ENCODE results near the gene PIK3R2. TPM values are rescaled to one million over a fixed set of nuclear protein-coding genes. Genes with fewer than 3 reads are reported as not detected.

PIK3R2 gene
- total and polyA plus RNA-seq, 2 of the 13 experiments (the other 11 are each of a cell fraction or from before 2014, with no cell fraction given): 18.6 to 25.3 TPM

DNA sequence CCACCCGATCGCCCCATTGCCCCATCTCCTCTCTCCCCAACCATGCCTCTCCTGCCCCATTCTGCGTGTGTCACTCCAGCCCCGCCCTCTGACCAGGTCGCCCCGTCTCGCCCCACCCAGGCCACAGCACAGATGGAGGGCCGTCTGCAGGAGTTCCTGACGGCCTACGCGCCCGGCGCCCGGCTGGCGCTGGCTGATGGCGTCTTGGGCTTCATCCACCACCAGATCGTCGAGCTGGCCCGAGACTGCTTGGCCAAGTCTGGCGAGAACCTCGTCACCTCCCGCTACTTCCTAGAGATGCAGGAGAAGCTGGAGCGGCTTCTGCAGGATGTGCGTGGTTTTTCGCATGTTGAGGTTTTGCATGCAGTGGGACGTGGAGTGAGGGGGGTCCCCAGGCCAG lies 29.1 kb upstream of the PIK3R2 start (continued):
- TF ChIP-seq, protein P1, sequence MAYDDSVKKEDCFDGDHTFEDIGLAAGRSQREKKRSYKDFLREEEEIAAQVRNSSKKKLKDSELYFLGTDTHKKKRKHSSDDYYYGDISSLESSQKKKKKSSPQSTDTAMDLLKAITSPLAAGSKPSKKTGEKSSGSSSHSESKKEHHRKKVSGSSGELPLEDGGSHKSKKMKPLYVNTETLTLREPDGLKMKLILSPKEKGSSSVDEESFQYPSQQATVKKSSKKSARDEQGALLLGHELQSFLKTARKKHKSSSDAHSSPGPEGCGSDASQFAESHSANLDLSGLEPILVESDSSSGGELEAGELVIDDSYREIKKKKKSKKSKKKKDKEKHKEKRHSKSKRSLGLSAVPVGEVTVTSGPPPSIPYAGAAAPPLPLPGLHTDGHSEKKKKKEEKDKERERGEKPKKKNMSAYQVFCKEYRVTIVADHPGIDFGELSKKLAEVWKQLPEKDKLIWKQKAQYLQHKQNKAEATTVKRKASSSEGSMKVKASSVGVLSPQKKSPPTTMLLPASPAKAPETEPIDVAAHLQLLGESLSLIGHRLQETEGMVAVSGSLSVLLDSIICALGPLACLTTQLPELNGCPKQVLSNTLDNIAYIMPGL (CRISPR knock-in tag; IDR thresholded peaks at IDR 0.05; ENCODE audit: borderline replicate concordance in 1 of 2, low read depth in 1 of 2): no peak
- TF ChIP-seq, protein P2, sequence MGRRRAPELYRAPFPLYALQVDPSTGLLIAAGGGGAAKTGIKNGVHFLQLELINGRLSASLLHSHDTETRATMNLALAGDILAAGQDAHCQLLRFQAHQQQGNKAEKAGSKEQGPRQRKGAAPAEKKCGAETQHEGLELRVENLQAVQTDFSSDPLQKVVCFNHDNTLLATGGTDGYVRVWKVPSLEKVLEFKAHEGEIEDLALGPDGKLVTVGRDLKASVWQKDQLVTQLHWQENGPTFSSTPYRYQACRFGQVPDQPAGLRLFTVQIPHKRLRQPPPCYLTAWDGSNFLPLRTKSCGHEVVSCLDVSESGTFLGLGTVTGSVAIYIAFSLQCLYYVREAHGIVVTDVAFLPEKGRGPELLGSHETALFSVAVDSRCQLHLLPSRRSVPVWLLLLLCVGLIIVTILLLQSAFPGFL (CRISPR knock-in tag; IDR thresholded peaks at IDR 0.05): no peak
- TF ChIP-seq ZNF33B (CRISPR knock-in tag; IDR thresholded peaks at IDR 0.05): no peak
- TF ChIP-seq AGO2 (optimal IDR thresholded peaks at IDR 0.05; ENCODE audit: low read depth, low read length): peak; percentile 24

DNA sequence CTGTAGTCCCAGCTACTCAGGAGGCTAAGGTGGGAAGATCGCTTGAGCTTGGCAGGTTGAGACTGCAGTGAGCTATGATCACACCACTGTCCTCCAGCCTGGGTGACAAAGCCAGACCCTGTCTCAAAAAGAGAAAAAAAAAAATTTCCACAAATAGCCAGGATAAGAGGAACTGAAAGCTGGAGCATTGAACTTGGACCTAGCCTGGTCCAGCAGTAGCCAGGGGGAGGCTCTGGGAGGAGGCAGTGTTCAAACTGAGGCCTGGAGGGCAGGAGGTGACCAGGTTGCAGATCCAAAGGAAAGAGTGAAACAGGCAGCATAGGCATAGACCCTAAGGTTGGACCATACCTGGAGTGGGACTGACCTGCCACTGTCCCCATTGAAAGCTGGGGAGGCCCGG lies 26.9 kb upstream of the PIK3R2 start:
- no peak for TF ChIP-seq MED13 (CRISPR knock-in tag; IDR thresholded peaks at IDR 0.05)
- TF ChIP-seq, protein P3, sequence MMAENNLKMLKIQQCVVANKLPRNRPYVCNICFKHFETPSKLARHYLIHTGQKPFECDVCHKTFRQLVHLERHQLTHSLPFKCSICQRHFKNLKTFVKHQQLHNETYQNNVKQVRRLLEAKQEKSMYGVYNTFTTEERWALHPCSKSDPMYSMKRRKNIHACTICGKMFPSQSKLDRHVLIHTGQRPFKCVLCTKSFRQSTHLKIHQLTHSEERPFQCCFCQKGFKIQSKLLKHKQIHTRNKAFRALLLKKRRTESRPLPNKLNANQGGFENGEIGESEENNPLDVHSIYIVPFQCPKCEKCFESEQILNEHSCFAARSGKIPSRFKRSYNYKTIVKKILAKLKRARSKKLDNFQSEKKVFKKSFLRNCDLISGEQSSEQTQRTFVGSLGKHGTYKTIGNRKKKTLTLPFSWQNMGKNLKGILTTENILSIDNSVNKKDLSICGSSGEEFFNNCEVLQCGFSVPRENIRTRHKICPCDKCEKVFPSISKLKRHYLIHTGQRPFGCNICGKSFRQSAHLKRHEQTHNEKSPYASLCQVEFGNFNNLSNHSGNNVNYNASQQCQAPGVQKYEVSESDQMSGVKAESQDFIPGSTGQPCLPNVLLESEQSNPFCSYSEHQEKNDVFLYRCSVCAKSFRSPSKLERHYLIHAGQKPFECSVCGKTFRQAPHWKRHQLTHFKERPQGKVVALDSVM (CRISPR knock-in tag; IDR thresholded peaks at IDR 0.05): 0 out of 2 replicates have a peak, but pooled peaks have one; percentile 20
- Histone ChIP-seq H2AFZ (ENCODE audit: low read length) (no peak overlapping the region), H3K4me1 (ENCODE audit: insufficient read depth, low read length) (no peaks in the 10 kb centered on the region), H3K9ac (ENCODE audit: insufficient read depth, low read depth, low read length) (no peak overlapping the region), H3K36me3 (replicated peaks in 1 of 2; ENCODE audit: control insufficient read depth in 1 of 2, insufficient read depth in 2 of 2, low read length in 2 of 2) (peaks cover 19 to 64% of the 10 kb centered on the region in 2 experiments), H3K27me3 (ENCODE audit: control insufficient read depth in 1 of 2, insufficient read depth in 2 of 2, low read length in 2 of 2) (no peaks in the 10 kb centered on the region), H3K4me2 (ENCODE audit: low read depth, low read length) (no peak overlapping the region), H3K9me3 (ENCODE audit: low read length) (no peaks in the 10 kb centered on the region), H3K27ac (ENCODE audit: extremely low read length, insufficient read depth, low read length) (no peak overlapping the region), H3K4me3 (replicated peaks in 1 of 3; ENCODE audit: insufficient read depth in 1 of 3, low read depth in 2 of 3, low read length in 3 of 3) (no peak overlapping the region), H4K20me1 (ENCODE audit: insufficient read depth, low read length) (no peaks in the 10 kb centered on the region), H3K79me2 (ENCODE audit: insufficient read depth, low read length) (no peaks in the 10 kb centered on the region)
- WGBS (ENCODE audit: low lambda C conversion rate): 93% methylated on average over 2 of the region's 2 CpGs
- ChIA-PET POLR2A (no interaction called here), CTCF (ENCODE audit: low intra/inter-chr PET ratio, low total read pairs) (no interaction called here)
- intact Hi-C loops (cut with micrococcal nuclease; ENCODE audit: unreplicated experiment): no loop called here
- FAIRE-seq: no peak
- in situ Hi-C loops (cut with HindIII; ENCODE audit: extremely low pct_ligation_motif_present, low pct_unique_long_range_greater_than_20kb): no loop called here
- no peak for DNase-seq (ENCODE audit: low spot score)
- BruUV-seq (replicated peaks): no TSS peak
- ATAC-seq: no peak
